ENCODE measurements around the gene WNK4.
"Not testable (repeated sequence)": the region's sequence is repeated elsewhere in the genome, so short reads cannot be mapped to it uniquely, and the experiment has no call there.

GRCh38 chr17:42742916-42743315, 37.5 kb upstream of the WNK4 start:
- TF ChIP-seq BACH2 (CRISPR knock-in tag; IDR thresholded peaks at IDR 0.05; ENCODE audit: borderline replicate concordance); ZFP30 (CRISPR knock-in tag; IDR thresholded peaks at IDR 0.05); SNAI2 (CRISPR knock-in tag; IDR thresholded peaks at IDR 0.05); ZNF565 (CRISPR knock-in tag; conservative IDR thresholded peaks at IDR 0.05; ENCODE audit: low read depth): not testable (repeated sequence)
